Renal cortical epithelial cell (primary cell): ENCODE data around the gene C16orf74. TPM values are rescaled to one million over a fixed set of nuclear protein-coding genes. Genes with fewer than 3 reads are reported as not detected.

Experiments
- DNase-seq: peaks from one replicate; pipeline ENCODE4 v3.0.0-alpha.2; 2011; ENCODE audit warnings: low read depth
- total RNA-seq: library from RNA; depleted of rRNA; stranded (reverse); fragments of >200 nt; gene quantifications from 2 replicates; pipeline ENCODE4 v1.2.3, GENCODE V29; 2014

C16orf74 gene
- total RNA-seq, 1 donor from 2014 or later: 1.6 TPM

GRCh38 chr16:85774811-85775210, 23.9 kb upstream of the C16orf74 start:
- DNase-seq: no peak

GRCh38 chr16:85774136-85774535, 23.2 kb upstream of the C16orf74 start:
- no peak for DNase-seq

GRCh38 chr16:85773044-85773443, 22.1 kb upstream of the C16orf74 start:
- no peak for DNase-seq

- DNase-seq: no peak
Measured at GRCh38 chr16:85770741-85771140, 19.8 kb upstream of the C16orf74 start.

GRCh38 chr16:85768199-85768598, 17.3 kb upstream of the C16orf74 start:
- no peak for DNase-seq

GRCh38 chr16:85767531-85767930, 16.6 kb upstream of the C16orf74 start:
- DNase-seq: peak; percentile 82

- DNase-seq: no peak
Measured at GRCh38 chr16:85765767-85766166, 14.9 kb upstream of the C16orf74 start.

- DNase-seq: no peak
Measured at GRCh38 chr16:85765211-85765610, 14.3 kb upstream of the C16orf74 start.

GRCh38 chr16:85763616-85764015, 12.7 kb upstream of the C16orf74 start:
- DNase-seq: no peak

- DNase-seq: no peak
Measured at GRCh38 chr16:85762970-85763369, 12.1 kb upstream of the C16orf74 start.

- no peak for DNase-seq
Measured at GRCh38 chr16:85761861-85762260, 11.0 kb upstream of the C16orf74 start.

GRCh38 chr16:85759631-85760419, 8.9 kb upstream of the C16orf74 start:
- DNase-seq: no peak

- DNase-seq: no peak
Measured at GRCh38 chr16:85759136-85759535, 8.2 kb upstream of the C16orf74 start.

- DNase-seq: peak; percentile 34
Measured at GRCh38 chr16:85757341-85757822, 6.5 kb upstream of the C16orf74 start.

GRCh38 chr16:85755929-85756768, 5.3 kb upstream of the C16orf74 start:
- DNase-seq: no peak

- no peak for DNase-seq
Measured at GRCh38 chr16:85754413-85754812, 3.5 kb upstream of the C16orf74 start.

GRCh38 chr16:85753976-85754375, 3.1 kb upstream of the C16orf74 start:
- no peak for DNase-seq

GRCh38 chr16:85753559-85753958, 2.7 kb upstream of the C16orf74 start:
- no peak for DNase-seq

- no peak for DNase-seq
Measured at GRCh38 chr16:85752511-85753420, 1.9 kb upstream of the C16orf74 start.

- no peak for DNase-seq
Measured at GRCh38 chr16:85751698-85752501, 1.0 kb upstream of the C16orf74 start.
